Caki2 (cell line): Measurements from ENCODE around the gene RNF6. TPM values are rescaled to one million over a fixed set of nuclear protein-coding genes. Genes with fewer than 3 reads are reported as not detected.

Experiments used
- DNase-seq: peaks from one replicate; pipeline ENCODE4 v3.0.0-alpha.2; 2015; ENCODE audit warnings: low read depth
- in situ Hi-C: cut with HindIII; loops from 2 replicates; pipeline ENCODE4 v1.10.0; 2016; ENCODE audit warnings: low sequenced_read_pairs, low pct_unique_long_range_greater_than_20kb, mixed read lengths
- total RNA-seq: library from RNA; depleted of rRNA; stranded (reverse); fragments of >200 nt; shearing (Covaris generic); gene quantifications from 2 replicates; pipeline ENCODE4 v1.2.3, GENCODE V29; 2014; ENCODE audit warnings: low replicate concordance; rRNA removed

The RNF6 gene
- total RNA-seq, 1 experiment from 2014 or later: 10.2 TPM

DNA sequence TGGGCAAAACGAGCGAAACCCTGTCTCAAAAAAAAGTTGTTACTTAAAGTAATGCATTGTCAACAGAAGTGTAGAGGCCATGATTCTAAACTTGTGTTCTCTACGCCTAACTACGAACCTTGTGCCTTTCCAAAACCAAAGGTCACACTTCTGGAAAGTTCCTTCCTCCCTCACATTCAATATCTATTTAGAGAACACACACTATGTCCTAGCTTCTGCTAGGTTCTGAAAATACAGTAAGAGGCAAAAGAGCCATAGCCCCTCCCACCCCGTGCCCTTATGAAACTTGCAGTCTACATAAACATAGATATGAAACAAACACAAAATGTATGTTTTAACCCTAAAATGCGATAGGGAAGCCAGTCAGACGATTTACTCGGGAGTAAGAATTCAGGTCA, 36.4 kb downstream of the RNF6 start:
- in situ Hi-C loops: no loop called here
- DNase-seq: no peak

- in situ Hi-C loops: no loop called here
- DNase-seq: peak; percentile 29
Measured at GRCh38 chr13:26184791-26185250, 37.3 kb downstream of the RNF6 start.

- in situ Hi-C loops: no loop called here
- DNase-seq: no peak
Measured at GRCh38 chr13:26183416-26183815, 38.7 kb downstream of the RNF6 start.

DNA sequence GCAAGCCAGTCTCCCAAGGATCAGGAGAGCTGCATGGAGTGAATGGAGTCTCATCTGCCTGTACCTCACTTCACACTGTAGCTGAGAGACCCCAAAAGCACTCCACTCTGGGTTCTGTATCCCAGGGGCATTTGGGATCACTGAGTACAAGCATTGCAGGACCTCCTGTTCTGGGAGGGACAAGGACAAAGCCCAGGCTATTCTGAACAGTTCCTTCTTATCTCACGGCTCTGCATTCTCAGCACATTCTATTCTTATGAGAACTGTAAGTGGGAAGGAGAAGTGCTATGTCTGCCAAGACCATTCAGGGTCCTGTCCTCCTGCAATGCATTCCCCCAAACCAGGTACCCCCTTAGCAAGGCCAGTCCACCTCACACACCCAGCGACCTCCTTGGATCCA, 42.8 kb downstream of the RNF6 start:
- in situ Hi-C loops: no loop called here
- no peak for DNase-seq

- in situ Hi-C loops: no loop called here
- DNase-seq: no peak
Measured at GRCh38 chr13:26168835-26169234, 53.3 kb downstream of the RNF6 start.

DNA sequence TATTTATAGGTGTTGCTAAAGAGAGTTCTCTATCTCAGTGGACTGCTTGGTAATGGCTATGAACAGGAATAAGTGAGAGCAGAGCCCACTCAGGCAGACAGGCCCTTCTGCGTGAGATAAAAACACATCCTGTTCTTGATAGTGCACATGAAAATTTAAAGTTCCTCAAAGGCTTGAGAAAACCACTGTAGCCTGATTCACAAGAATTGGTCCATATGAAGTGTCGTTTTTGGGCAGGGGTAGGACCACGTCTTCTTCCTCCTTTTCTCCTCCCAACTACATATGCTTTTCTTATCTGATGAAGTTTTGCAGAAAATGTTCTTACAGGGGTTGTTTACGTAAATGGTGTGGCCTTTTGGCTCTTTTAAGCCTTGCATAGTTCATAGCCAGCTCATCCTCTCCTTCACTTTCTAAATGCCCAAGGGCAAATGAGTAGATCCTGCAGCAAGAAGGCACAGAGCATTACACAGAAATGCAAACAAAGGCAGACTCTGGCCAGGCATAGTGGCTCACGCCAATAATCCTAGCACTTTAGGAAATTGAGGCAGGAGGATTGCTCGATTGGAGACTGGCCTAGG, 53.8 kb downstream of the RNF6 start:
- no peak for DNase-seq
- in situ Hi-C loops: no loop called here

- in situ Hi-C loops: no loop called here
- DNase-seq: no peak
Measured at GRCh38 chr13:26163812-26164211, 58.3 kb downstream of the RNF6 start.

Other genes with a start within 250 kb of the RNF6 start
- 127 and 148 TPM in 2 replicates for gene SHISA2, start 170.3 kb downstream of the RNF6 start, total RNA-seq
- 5.6 and 12.7 TPM in 2 replicates for gene CDK8, start 31.8 kb upstream of the RNF6 start, total RNA-seq